HepG2 (cell line): ENCODE measurements around the gene SOCS1.

Experiments used
- CHD4 ChIP-seq: fragments of 200-600 bp; sonication (generic); IDR thresholded peaks from 2 replicates; pipeline ENCODE4 v1.7.0; 2017; ENCODE audit warnings: mild to moderate bottlenecking, low read length, borderline replicate concordance
- EZH2 ChIP-seq: conservative IDR thresholded peaks from 2 replicates; pipeline ENCODE4 v1.6.1; 2012; ENCODE audit warnings: mild to moderate bottlenecking, low read depth, low read length, moderate library complexity
- GTF3A ChIP-seq: sonication (generic); formaldehyde crosslinking; conservative IDR thresholded peaks from 2 replicates; pipeline ENCODE4 v1.4.0; 2020; ENCODE audit warnings: mild to moderate bottlenecking, missing genetic modification reagents
- HINFP ChIP-seq: sonication (generic); formaldehyde crosslinking; IDR thresholded peaks from 2 replicates; pipeline ENCODE4 v1.4.0; 2020; ENCODE audit warnings: low read depth, mild to moderate bottlenecking, missing genetic modification reagents
- NFIC ChIP-seq: IDR thresholded peaks from 2 replicates; pipeline ENCODE4 v1.6.1; 2012; ENCODE audit warnings: mild to moderate bottlenecking, low read length, inconsistent platforms
- POLR2AphosphoS5 ChIP-seq: IDR thresholded peaks from 2 replicates; pipeline ENCODE4 v1.6.1; 2012; ENCODE audit warnings: low read depth, low read length
- RAD21 ChIP-seq: fragments of 450-650 bp; formaldehyde crosslinking; IDR thresholded peaks from 2 replicates; pipeline ENCODE4 v1.5.0; 2020; ENCODE audit warnings: mild to moderate bottlenecking
- SP1 ChIP-seq, 2 experiments: fragments of 450-650 bp in 1 of 2; sonication (generic) in 1 of 2; formaldehyde crosslinking in 1 of 2; IDR thresholded peaks; 2 replicates each; pipeline versions ENCODE4 v1.4.0 to v1.6.1; 2016 to 2020; ENCODE audit warnings: missing genetic modification reagents in 1 of 2
- ZNF530 ChIP-seq: sonication (generic); formaldehyde crosslinking; IDR thresholded peaks from 2 replicates; pipeline ENCODE4 v1.5.0; 2020; ENCODE audit warnings: low read depth, mild to moderate bottlenecking, missing genetic modification reagents
- ZNF614 ChIP-seq: IDR thresholded peaks from 2 replicates; pipeline ENCODE4 v1.6.1; 2018; ENCODE audit warnings: missing biosample characterization, missing genetic modification reagents, inconsistent platforms, borderline replicate concordance
- ZNF792 ChIP-seq: IDR thresholded peaks from 2 replicates; pipeline ENCODE4 v1.6.1; 2016
- TF ChIP-seq, protein P1 (sequence below): sonication (generic); formaldehyde crosslinking; IDR thresholded peaks from 2 replicates; pipeline ENCODE4 v1.5.0; 2020; ENCODE audit warnings: mild to moderate bottlenecking, missing genetic modification reagents, moderate library complexity
- TF ChIP-seq, protein P2 (sequence below): sonication (generic); formaldehyde crosslinking; IDR thresholded peaks from 2 replicates; pipeline ENCODE4 v1.4.0; 2020; ENCODE audit warnings: mild to moderate bottlenecking, missing genetic modification reagents

- no peak for TF ChIP-seq RAD21
- no peak for TF ChIP-seq HINFP (CRISPR knock-in tag)
- TF ChIP-seq SP1 (IDR thresholded peaks at IDR 0.05): no peak
- no peak for TF ChIP-seq SP1 (CRISPR knock-in tag; IDR thresholded peaks at IDR 0.05)
- no peak for TF ChIP-seq POLR2AphosphoS5
- no peak for TF ChIP-seq CHD4
- no peak for TF ChIP-seq GTF3A (CRISPR knock-in tag)
- TF ChIP-seq EZH2: no peak
- no peak for TF ChIP-seq ZNF614 (CRISPR knock-in tag)
- no peak for TF ChIP-seq ZNF530 (CRISPR knock-in tag)
- no peak for TF ChIP-seq NFIC
- TF ChIP-seq, protein P1, sequence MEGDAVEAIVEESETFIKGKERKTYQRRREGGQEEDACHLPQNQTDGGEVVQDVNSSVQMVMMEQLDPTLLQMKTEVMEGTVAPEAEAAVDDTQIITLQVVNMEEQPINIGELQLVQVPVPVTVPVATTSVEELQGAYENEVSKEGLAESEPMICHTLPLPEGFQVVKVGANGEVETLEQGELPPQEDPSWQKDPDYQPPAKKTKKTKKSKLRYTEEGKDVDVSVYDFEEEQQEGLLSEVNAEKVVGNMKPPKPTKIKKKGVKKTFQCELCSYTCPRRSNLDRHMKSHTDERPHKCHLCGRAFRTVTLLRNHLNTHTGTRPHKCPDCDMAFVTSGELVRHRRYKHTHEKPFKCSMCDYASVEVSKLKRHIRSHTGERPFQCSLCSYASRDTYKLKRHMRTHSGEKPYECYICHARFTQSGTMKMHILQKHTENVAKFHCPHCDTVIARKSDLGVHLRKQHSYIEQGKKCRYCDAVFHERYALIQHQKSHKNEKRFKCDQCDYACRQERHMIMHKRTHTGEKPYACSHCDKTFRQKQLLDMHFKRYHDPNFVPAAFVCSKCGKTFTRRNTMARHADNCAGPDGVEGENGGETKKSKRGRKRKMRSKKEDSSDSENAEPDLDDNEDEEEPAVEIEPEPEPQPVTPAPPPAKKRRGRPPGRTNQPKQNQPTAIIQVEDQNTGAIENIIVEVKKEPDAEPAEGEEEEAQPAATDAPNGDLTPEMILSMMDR (CRISPR knock-in tag): no peak
- TF ChIP-seq, protein P2, sequence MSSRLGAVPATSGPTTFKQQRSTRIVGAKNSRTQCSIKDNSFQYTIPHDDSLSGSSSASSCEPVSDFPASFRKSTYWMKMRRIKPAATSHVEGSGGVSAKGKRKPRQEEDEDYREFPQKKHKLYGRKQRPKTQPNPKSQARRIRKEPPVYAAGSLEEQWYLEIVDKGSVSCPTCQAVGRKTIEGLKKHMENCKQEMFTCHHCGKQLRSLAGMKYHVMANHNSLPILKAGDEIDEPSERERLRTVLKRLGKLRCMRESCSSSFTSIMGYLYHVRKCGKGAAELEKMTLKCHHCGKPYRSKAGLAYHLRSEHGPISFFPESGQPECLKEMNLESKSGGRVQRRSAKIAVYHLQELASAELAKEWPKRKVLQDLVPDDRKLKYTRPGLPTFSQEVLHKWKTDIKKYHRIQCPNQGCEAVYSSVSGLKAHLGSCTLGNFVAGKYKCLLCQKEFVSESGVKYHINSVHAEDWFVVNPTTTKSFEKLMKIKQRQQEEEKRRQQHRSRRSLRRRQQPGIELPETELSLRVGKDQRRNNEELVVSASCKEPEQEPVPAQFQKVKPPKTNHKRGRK: no peak
- TF ChIP-seq ZNF792 (CRISPR knock-in tag): no peak
These were observed 13.3 kb downstream of the SOCS1 start for GRCh38 chr16:11242658-11243057.
